GM20431 (cell line): ENCODE results near the gene FLACC1.

Source experiments
- in situ Hi-C: fragments of 300-500 bp; cut with MseI, MboI; formaldehyde crosslinking; loops from one replicate; pipeline ENCODE4 v1.15.0; 2020; ENCODE audit warnings: low sequenced_read_pairs; ENCODE audit not compliant: unreplicated experiment

FLACC1 gene

DNA sequence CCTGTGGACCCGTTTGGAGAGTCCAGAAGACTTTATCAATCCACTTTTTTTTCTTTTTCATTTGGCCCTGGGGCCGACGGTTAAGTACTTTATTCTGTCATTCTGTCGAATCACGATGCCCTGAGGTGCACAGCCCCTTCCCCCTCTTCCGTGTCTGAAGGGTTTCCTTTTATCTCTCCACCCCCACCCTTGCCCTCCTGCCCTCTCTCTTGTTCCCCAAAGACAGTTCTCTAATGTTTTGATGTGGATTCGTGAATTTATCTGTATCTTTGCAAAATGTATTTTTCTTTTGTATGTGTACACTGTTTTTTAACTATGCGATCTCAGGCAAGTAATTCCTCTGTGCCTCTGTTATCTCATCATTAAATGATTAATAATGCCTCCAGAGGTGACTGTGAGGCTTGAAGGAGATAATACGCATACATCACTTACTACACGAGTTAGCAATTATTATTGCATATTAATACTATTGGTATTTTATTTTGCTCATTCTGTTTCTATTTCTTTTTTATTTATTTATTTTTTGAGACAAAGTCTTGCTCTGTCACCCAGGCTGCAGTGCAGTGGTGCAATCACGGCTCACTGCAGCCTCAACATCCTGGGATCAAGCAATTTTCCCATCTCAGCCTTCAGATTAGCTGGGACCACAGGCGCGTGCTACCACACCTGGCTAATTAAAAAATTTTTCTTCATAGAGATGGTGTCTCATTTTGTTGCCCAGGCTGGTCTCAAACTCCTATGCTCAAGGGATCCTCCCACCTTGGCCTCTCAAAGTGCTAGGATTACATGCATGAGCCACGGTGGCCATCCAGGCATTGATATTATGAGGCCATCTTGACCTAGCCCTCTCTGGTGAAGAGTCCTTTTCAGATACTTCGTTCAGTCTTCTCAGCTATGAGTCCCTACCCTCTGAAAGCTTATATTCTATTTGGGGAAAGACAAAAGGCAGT is 98.2 kb downstream of the FLACC1 start:
- in situ Hi-C loops: no loop called here

DNA sequence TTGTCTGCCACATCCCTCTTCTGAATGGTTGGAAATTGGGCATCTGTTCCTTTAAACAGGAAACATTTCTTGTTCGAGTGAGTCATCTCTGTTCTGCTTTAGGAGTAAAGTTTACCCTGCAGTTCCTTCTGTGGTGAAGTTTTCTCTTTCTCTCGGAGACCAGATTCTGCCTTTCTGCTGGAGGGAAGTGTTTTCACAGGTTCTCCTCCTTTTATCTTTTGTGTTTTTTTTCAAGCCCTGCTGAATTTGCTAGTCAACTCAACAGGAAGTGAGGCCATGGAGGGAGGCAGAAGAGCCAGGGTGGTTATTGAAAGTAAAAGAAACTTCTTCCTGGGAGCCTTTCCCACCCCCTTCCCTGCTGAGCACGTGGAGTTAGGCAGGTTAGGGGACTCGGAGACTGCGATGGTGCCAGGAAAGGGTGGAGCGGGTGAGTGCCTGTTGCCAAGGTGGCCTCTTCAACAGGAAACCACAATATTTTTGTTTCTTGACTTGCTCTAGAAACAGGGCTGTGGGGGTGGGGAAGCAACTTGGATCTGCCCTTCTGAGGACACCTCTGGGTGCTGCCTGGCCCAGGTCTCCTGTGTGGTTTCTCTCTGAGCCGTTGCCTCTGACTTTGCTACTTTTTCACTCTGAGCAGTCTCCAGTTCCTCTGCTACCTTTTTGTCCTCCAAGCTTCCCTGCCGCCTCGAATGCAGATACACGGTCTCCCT is 99.0 kb downstream of the FLACC1 start:
- in situ Hi-C loops: no loop called here

DNA sequence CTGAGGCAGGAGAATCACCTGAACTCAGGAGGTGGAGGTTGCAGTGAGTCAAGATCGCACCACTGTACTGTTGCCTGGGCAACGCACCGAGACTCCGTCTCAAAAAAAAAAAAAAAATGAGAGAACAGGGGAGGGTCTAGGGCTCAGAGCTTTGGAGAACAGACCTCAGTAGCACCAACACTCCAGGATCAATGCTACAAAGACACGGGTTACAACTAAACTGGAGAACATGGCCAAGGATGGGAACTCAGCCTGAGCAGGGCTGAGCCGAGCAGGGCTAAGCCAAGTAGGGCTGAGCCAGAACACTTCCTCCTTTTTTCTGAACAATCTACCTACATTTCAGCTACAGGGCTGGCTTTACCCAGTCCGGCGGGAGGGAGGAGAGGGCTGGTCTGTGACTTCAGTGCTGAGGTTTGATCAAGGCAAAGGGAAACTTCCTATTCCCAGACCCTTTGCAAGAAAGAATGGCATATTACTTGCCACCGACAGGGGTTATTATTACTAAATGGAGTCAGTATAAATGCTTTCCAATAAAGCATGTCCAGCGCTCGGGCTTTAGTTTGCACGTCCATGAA is 99.7 kb downstream of the FLACC1 start:
- in situ Hi-C loops: no loop called here

DNA sequence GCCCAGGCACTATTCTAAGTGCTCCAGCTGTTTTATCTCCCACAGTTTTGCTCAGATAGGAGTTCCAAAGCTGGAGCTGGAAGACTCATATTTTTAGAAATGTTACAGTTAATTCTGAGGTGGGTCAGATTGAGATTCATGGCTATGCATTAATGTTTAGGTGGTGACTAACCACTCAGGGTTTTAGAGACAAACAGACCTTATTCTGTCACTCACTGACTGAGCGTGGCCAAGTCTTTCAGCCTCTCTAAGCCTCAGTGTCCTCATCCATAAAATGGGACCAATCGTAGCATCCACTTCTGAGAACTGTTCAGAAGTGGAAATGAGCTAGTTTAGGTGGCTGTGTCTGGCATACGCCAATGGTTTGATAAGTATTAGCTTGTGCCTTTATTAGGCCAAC is 101.1 kb downstream of the FLACC1 start:
- in situ Hi-C loops: no loop called here

DNA sequence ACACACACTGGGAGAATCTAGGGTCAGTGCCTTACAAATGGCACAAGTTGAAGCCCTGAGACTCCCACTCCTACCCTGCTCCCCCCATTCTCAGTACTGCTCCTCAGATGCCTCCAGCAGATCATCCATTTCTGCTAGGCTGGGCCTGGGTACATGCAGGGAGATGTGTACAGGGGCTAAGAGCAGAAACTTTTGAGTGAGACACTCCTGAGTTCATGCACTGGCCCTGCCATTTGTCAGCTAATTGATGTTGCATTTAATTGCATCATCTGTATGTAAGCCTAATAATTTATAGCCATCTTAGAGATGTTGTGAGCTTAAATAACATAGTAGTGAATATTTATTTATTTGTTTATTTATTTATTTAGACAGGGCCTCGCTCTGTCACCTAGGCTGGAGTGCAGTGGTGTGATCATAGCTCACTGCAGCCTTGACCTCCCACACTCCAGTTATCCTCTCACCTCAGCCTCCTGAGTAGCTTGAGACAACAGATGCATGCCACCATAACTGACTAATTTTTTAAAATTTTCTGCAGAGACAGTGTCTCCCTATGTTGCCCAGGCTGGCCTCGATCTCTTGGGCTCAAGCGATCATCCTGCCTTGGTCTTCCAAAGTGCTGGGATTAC is 101.6 kb downstream of the FLACC1 start:
- in situ Hi-C loops: no loop called here

DNA sequence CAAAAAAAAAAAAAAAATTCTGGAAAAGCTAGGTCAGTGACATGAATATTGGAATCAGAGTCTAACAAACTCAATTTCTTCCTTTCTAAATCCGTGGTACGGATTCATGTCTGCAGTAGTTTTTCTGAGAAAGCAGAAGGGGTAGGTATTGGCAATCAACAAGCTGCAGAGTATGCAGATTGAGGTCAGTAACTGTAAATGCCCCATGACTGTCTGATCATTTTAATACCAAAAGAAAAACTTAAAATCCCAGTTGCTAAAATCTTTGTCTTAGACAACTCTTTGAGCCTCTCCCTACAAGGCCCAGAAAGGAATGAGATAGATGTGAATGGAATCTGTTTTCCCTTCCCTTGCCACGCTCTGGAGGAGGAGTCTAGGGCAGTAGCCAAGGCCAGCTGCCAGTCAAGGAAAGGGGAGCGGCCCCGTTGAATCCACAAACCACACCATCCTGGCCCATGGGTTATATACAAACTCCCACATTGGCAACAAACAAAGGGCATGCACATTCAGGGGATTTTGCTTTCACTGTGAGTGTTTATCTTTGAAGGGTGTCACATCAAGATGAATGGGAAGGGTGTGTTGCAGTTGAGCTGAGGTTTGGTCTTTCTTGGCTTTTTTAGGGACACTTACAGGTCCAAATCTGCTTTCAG is 102.9 kb downstream of the FLACC1 start:
- in situ Hi-C loops: no loop called here

DNA sequence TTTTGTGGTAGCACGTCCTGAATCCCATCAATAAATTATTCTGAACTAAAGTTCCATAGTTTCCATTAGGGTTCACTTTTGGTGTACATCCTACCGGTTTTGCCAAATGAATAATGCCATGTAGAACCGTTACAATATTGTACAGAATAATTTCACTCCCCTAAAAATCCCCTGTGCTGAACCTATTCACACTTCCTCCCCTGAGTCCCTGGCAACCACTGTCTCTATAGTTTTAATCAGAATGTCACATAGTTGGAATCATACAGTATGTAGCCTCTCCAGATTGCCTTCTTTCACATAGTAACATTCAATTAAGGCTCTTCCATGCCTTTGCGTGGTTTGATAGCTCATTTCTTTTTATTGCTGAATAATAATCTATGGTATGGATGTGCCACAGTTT is 106.4 kb downstream of the FLACC1 start:
- in situ Hi-C loops: no loop called here

DNA sequence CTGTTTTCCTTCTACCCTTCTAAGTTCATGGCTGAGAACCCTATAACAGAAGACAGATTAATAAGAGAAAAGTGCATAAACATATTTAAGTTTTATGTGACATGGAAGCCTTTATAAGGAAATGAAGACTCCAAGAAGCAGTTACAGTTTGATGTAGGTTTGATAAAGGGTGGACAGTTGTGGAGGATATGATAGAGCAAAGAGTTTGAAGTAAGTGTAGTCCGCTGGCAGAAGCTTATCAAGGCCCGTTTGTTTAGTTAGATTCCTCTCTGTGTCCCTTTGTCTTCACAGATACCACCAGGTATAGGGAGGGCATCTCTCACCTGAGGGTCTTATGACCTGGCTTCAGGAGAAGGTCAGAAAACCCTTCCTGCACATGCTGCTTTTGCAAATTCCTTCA is 107.3 kb downstream of the FLACC1 start:
- in situ Hi-C loops: no loop called here

DNA sequence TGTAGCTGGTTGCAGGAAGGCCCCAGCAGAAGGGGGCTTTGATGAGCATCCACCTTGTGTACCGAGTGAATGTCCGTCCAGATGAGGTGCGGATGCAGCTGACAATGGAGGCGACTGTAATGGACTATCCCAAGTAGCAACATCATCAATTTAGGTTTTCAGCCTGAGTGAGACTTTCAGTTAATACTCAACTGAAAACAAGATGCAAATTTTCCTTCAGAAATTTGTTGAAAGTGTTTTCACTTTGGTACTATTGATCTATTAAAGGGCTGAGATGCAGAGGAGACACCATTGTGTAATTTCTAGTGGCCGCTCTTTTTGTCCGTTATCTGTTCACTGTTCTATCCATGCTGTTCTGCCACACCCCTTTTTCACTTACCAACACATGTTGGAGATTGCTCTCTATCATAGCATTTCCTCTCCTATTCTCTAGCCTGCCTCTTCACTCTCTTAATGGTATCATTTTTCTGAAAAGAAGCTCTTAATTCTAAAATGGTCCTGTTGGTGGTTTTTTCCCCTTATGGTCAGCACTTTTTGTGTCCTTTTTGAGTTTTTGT is 108.8 kb downstream of the FLACC1 start:
- in situ Hi-C loops: no loop called here

DNA sequence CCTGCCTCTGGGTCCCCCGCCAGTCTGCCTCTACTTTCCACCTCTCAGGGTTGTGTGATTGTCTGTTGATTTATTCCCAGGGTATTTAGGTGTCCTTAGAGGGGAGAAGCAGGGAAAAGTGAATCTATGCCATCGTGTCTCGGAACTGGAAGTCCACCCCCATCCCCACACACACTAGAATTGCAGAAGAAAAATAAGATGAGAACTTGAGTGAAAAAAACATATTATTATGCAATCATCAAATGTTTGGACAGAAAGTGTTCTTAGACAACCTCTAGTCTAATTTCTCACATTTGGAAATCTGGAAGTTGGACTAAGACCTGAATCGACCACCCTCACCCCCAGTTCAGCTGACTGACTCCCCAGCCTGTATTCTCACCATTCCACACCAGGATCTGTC is 110.9 kb downstream of the FLACC1 start:
- in situ Hi-C loops: no loop called here

DNA sequence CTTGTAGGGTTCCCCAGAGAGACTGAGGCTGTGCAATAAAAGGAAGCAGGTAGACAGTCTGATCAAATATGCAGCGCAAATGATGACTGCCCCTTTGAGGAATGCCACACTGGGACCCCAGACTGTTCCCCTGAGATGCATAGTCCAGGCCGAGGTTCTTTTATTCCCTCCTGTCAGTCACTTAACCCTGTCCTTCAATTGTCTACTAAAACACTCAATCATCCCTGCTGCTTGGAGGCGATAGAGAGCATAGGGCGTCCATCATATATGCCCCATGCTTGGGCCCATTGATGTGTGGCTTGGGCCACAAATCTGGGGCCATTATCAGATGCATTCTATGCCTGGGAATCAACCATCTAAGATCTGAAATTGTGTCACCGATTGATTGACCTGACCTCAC is 112.3 kb downstream of the FLACC1 start:
- in situ Hi-C loops: no loop called here

DNA sequence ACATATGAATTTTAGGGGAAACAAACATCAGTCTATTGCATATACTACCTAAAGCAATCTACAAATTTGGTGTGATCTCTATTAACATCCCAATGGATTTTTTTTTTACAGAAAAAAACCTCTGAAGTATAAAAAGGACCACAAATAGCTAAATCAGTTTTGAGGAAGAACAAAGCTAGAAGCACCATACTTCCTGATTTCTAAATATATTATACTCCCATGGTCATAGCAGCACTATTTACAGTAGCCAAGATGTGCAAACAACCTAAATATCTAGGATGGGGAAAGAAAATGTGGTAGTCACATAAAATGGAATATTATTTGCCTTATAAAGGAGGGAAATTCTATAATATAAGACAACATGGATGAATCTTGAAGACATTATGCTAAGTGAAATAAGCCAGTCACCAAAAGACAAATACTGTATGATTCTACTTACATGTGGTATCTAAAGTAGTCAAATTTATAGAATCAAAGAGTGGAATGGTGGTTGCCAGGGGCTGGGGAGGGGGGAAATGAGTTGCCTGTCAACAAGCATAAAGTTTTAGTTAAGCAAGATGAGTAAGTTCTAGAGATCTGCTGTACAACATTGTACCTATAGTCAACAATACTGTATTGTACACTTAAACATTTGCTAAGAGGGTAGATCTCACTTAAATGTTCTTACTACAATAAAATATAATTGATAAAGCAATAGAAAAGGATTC is 114.4 kb downstream of the FLACC1 start:
- in situ Hi-C loops: no loop called here

DNA sequence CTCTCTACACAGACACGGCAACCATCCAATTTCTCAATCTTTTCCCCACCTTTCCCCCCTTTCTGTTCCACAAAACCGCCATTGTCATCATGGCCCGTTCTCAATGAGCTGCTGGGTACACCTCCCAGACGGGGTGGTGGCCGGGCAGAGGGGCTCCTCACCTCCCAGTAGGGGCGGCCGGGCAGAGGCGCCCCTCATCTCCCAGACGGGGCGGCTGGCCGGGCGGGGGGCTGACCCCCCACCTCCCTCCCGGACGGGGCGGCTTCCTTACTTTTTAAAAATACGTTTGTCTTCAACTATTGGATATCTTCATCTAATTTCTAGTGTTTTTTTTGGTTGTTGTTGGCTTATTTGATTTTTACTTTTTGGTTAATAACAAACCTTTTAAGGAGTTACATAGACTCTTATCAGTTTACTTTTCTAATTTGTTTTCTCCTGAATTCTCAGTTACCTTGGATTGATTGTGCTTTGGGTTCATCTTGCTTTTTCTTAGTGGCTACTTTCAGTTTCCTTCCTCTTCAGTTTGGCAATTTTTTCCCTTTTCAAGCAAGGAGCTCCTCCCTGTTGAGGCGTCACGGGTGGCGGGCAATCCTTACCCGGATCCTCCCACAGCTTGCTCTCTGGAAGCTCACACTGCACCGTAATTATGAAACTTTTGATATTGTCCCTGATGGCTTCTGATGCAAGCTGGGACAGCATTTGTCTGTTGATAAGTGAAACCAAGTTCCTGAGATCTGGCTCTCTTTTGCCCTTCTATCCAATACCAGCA is 117.8 kb downstream of the FLACC1 start:
- in situ Hi-C loops: loop anchor here (10.0 kb wide), 1 partner anchor 125 kb away; no protein-coding TSS in a partner anchor
